Measurements from ENCODE around the gene GPAT3. TPM values are rescaled to one million over a fixed set of nuclear protein-coding genes. Genes with fewer than 3 reads are reported as not detected.

GPAT3 gene
- total RNA-seq, 3 donors from 2014 or later (not counting 1 experiment from before 2014, with no cell fraction given) = 0.54 to 11.3 (median 1.2) TPM

DNA sequence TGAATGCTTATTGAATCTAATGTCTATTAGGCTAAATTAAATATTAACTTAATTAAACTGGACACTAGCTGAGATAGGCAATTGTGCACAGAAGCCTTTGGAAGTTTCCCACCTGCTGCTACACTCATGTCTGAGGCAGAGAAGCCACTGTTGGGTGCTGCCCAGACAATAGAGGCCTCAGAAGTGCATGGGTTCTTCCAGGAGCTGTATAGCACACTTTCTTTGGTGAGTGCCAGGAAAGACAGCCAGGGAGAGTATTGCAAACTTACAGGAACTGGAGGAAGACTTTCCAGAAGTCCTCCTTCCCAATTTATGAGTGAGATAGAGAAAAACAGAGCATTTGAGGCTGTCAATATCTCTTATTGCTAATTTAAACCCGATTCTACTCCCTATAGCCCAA, 89.9 kb downstream of the GPAT3 start:
- ATAC-seq (no peak), DNase-seq (no peak)
- H3K4me3 Mint-ChIP-seq = no peak overlapping the region
- Histone ChIP-seq H3K4me1 (ENCODE audit: control insufficient read depth, insufficient read depth, low read length) (no peaks in the 10 kb centered on the region), H3K9me3 (ENCODE audit: control insufficient read depth, insufficient read depth, low read length) (peaks cover 11% of the 10 kb centered on the region), H3K4me3 (ENCODE audit: low read length) (no peak overlapping the region), H3K27ac (ENCODE audit: low read length) (no peak overlapping the region), H3K27me3 (ENCODE audit: control insufficient read depth, insufficient read depth, low read length) (no peaks in the 10 kb centered on the region), H3K36me3 (ENCODE audit: control insufficient read depth, insufficient read depth, low read length) (no peaks in the 10 kb centered on the region)
- peaks cover 5 to 15% of the 10 kb centered on the region in 2 donors for H3K27me3 Mint-ChIP-seq (ENCODE audit: low read depth in 2 of 2)
- intact Hi-C loops (cut with micrococcal nuclease) = no loop called here
- H3K27ac Mint-ChIP-seq = no peak overlapping the region
- WGBS (ENCODE audit: insufficient coverage) = no CpG with 5 or more reads among the region's 1 CpG
- H3K4me1 Mint-ChIP-seq = no peaks in the 10 kb centered on the region
- peaks cover 4 to 6% of the 10 kb centered on the region in 2 donors for H3K9me3 Mint-ChIP-seq
- peaks cover 11% of the 10 kb centered on the region for H3K36me3 Mint-ChIP-seq
- TF ChIP-seq, protein P1, sequence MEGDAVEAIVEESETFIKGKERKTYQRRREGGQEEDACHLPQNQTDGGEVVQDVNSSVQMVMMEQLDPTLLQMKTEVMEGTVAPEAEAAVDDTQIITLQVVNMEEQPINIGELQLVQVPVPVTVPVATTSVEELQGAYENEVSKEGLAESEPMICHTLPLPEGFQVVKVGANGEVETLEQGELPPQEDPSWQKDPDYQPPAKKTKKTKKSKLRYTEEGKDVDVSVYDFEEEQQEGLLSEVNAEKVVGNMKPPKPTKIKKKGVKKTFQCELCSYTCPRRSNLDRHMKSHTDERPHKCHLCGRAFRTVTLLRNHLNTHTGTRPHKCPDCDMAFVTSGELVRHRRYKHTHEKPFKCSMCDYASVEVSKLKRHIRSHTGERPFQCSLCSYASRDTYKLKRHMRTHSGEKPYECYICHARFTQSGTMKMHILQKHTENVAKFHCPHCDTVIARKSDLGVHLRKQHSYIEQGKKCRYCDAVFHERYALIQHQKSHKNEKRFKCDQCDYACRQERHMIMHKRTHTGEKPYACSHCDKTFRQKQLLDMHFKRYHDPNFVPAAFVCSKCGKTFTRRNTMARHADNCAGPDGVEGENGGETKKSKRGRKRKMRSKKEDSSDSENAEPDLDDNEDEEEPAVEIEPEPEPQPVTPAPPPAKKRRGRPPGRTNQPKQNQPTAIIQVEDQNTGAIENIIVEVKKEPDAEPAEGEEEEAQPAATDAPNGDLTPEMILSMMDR (IDR thresholded peaks at IDR 0.05) = no peak

DNA sequence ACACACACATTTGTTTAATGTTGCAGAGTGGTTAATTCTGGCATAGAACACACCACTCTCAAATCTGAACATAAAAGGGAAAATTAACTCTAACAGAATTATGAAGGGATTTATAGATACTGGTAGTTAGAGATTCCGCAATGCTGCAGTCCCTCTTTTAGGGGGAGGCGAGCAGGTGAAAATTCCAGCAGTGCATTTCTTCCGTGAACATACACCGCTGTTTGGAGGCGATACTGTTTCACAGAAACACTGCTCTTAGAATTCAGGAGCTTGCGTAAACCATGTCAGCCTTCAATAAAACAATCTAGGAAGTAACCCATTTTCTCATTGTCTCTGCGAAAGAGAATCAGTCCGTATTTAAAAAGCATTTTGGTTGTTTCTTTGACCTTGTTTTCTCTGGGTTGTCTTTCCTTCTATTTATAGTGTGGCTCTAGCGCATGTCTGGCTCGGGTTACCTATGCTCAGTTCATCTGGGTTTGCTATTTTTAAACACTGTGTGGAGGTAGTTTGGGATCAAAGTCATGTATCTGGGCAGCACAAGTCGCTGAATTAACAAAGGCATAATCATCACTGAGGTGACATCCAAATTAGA, 90.4 kb downstream of the GPAT3 start:
- Mint-ChIP-seq H3K4me1 (no peaks in the 10 kb centered on the region), H3K4me3 (no peak overlapping the region), H3K36me3 (peaks cover 11% of the 10 kb centered on the region), H3K27me3 (ENCODE audit: low read depth in 2 of 2) (peaks cover 0 to 11% of the 10 kb centered on the region in 2 donors), H3K27ac (no peak overlapping the region), H3K9me3 (peaks cover 2 to 6% of the 10 kb centered on the region in 2 donors)
- no peaks in the 10 kb centered on the region for H3K27me3 ChIP-seq (ENCODE audit: control insufficient read depth, insufficient read depth, low read length)
- H3K27ac ChIP-seq (ENCODE audit: low read length) = no peak overlapping the region
- no peaks in the 10 kb centered on the region for H3K4me1 ChIP-seq (ENCODE audit: control insufficient read depth, insufficient read depth, low read length)
- H3K9me3 ChIP-seq (ENCODE audit: control insufficient read depth, insufficient read depth, low read length) = peaks cover 11% of the 10 kb centered on the region
- intact Hi-C loops (cut with micrococcal nuclease) = no loop called here
- H3K36me3 ChIP-seq (ENCODE audit: control insufficient read depth, insufficient read depth, low read length) = no peaks in the 10 kb centered on the region
- TF ChIP-seq, protein P1 (IDR thresholded peaks at IDR 0.05) = no peak
- no peak overlapping the region for H3K4me3 ChIP-seq (ENCODE audit: low read length)
- no peak for ATAC-seq
- WGBS (ENCODE audit: insufficient coverage) = 82% methylated on average over 10 of the region's 11 CpGs
- no peak for DNase-seq

DNA sequence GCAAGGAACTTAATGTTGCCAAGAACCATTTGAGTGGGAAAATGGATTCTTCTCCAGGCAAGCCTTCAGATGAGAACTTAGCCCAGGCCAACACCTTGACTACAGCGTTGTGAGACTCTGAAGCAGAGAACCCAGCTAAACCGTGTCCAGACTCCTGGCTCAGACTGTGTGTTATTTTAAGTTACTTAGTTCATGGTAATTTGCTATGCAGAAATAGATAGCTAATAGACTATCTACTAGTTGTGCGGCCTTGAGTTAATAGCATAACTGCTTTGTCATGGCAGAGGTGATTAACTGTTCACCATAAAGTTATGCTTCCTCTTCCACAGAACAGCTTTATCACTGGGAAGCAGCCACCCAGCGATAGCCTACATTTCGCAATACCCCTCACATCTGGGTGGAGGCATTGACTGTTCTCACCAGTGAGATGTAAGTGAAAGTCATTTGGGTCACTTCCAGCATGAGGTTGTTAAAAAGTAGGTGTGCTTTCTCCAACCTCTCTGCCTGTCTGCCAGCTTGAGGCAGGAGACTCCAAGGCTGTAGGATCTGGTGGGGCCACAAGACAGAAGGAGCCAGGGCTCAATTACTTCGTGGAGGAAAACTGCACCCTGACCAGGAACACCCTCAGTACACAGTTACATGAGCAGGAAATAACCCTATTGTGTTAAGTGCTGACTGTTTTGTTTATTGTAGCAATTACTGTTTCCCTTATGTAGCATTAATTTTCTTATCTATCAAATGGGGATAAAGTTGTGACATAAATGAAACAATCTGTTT, 94.2 kb downstream of the GPAT3 start:
- Histone ChIP-seq H3K4me3 (ENCODE audit: low read length) (no peak overlapping the region), H3K4me1 (ENCODE audit: control insufficient read depth, insufficient read depth, low read length) (no peaks in the 10 kb centered on the region), H3K36me3 (ENCODE audit: control insufficient read depth, insufficient read depth, low read length) (no peaks in the 10 kb centered on the region), H3K9me3 (ENCODE audit: control insufficient read depth, insufficient read depth, low read length) (no peaks in the 10 kb centered on the region), H3K27ac (ENCODE audit: low read length) (no peak overlapping the region), H3K27me3 (ENCODE audit: control insufficient read depth, insufficient read depth, low read length) (no peaks in the 10 kb centered on the region)
- 33% methylated on average over 5 of the region's 6 CpGs for WGBS (ENCODE audit: insufficient coverage)
- peaks cover 0 to 6% of the 10 kb centered on the region in 2 donors for H3K27me3 Mint-ChIP-seq (ENCODE audit: low read depth in 2 of 2)
- H3K4me1 Mint-ChIP-seq = no peaks in the 10 kb centered on the region
- H3K9me3 Mint-ChIP-seq = no peaks in the 10 kb centered on the region
- intact Hi-C loops (cut with micrococcal nuclease) = no loop called here
- TF ChIP-seq, protein P1 (IDR thresholded peaks at IDR 0.05) = no peak
- no peaks in the 10 kb centered on the region for H3K36me3 Mint-ChIP-seq
- H3K4me3 Mint-ChIP-seq = no peak overlapping the region
- H3K27ac Mint-ChIP-seq = no peak overlapping the region
- DNase-seq = no peak
- ATAC-seq = peak; percentile 38 to 86 (median 70)
